HCT116 (cell line): ENCODE measurements around the gene CDK19. TPM values are rescaled to one million over a fixed set of nuclear protein-coding genes. Genes with fewer than 3 reads are reported as not detected.

ENCODE experiments used
- ATAC-seq: fragments of 200-7000 bp; cut with Tn5 transposase; 2 replicates; pipeline ENCODE4 v1.9.1; 2020; ENCODE audit warnings: mild to moderate bottlenecking, moderate library complexity
- BruUV-seq: library from RNA; stranded (reverse); fragments of 400-500 nt; replicated peaks from 2 replicates; lab custom pipeline; 2021; lab: Mats Ljungman, UMichigan
- CTCF ChIA-PET: fragments of 300-600 bp; sonication (Branson Sonifier 250); formaldehyde crosslinking; loops from one replicate; lab custom pipeline; 2021; ENCODE audit warnings: antibody characterized with exemption; lab: Charles Lee
- POLR2A ChIA-PET: fragments of 300-600, 350-600 bp; sonication (Branson Sonifier 250); formaldehyde crosslinking; loops from one replicate; lab custom pipeline; 2021; ENCODE audit warnings: antibody characterized with exemption; lab: Charles Lee
- RAD21 ChIA-PET, 2 experiments: fragments of 300-600 bp; sonication (Branson Sonifier 250); formaldehyde crosslinking; loops; one replicate each; lab custom pipeline; 2023; ENCODE audit warnings: low total read pairs in 2 of 2; ENCODE audit not compliant: uncharacterized antibody in 2 of 2, unreplicated experiment in 2 of 2, low non-redundant PET in 1 of 2; lab: Charles Lee
- DNase-seq: peaks from one replicate; pipeline ENCODE4 v3.0.0-alpha.2; 2010; ENCODE audit warnings: low read depth, low spot score
- H2AFZ ChIP-seq: fragments of 200-600 bp; shearing (Covaris generic), sonication (generic); 2 replicates; pipeline ENCODE4 v1.6.1; 2017; ENCODE audit warnings: low read depth, mixed run types, mixed read lengths, antibody characterized with exemption, low read length; ENCODE audit not compliant: poor library complexity, severe bottlenecking
- H3K27ac ChIP-seq: 2 replicates; pipeline ENCODE4 v1.5.1; 2012; ENCODE audit warnings: low read depth, low read length
- H3K27me3 ChIP-seq: fragments of 200-600 bp; sonication (generic); 2 replicates; pipeline ENCODE4 v1.6.1; 2016; ENCODE audit warnings: mixed run types, low read length, mixed read lengths; ENCODE audit not compliant: insufficient read depth
- H3K36me3 ChIP-seq, 2 experiments: fragments of 200-500 bp in 1 of 2; fragments of 200-600 bp in 1 of 2; sonication (Bioruptor generic) in 1 of 2; sonication (generic) in 1 of 2; 2 replicates each; pipeline versions ENCODE4 v1.5.1 to v1.6.1; 2014 to 2016; ENCODE audit warnings: low read length in 2 of 2, inconsistent platforms in 1 of 2, mixed read lengths in 1 of 2, mixed run types in 1 of 2; ENCODE audit not compliant: insufficient read depth in 2 of 2, control insufficient read depth in 1 of 2
- H3K4me1 ChIP-seq, 2 experiments: fragments of 200-600 bp in 1 of 2; sonication (generic) in 1 of 2; 2 replicates each; pipeline versions ENCODE4 v1.5.1 to v1.6.1; 2012 to 2017; ENCODE audit warnings: low read length in 2 of 2, inconsistent platforms in 1 of 2, mild to moderate bottlenecking in 1 of 2, mixed read lengths in 1 of 2, mixed run types in 1 of 2, moderate library complexity in 1 of 2; ENCODE audit not compliant: insufficient read depth in 2 of 2, control insufficient read depth in 1 of 2
- H3K4me2 ChIP-seq: fragments of 200-600 bp; sonication (generic); 2 replicates; pipeline ENCODE4 v1.6.1; 2017; ENCODE audit warnings: mixed run types, low read length, mixed read lengths
- H3K4me3 ChIP-seq, 2 experiments: fragments of 200-600 bp in 1 of 2; sonication (generic) in 1 of 2; replicated peaks in 1 of 2; 2 replicates each; pipeline ENCODE4 v1.5.1; 2011 to 2016; ENCODE audit warnings: low read length in 2 of 2, control low read depth in 1 of 2, low read depth in 1 of 2, mild to moderate bottlenecking in 1 of 2, mixed read lengths in 1 of 2, mixed run types in 1 of 2
- H3K79me2 ChIP-seq: fragments of 200-600 bp; sonication (generic); 2 replicates; pipeline ENCODE4 v1.6.1; 2017; ENCODE audit warnings: mild to moderate bottlenecking, mixed run types, low read length, moderate library complexity, mixed read lengths; ENCODE audit not compliant: insufficient read depth
- H3K9ac ChIP-seq: fragments of 200-600 bp; sonication (generic); 2 replicates; pipeline ENCODE4 v1.6.1; 2016; ENCODE audit warnings: low read length, mixed read lengths
- H3K9me2 ChIP-seq: fragments of 200-600 bp; sonication (generic), shearing (Covaris generic); 2 replicates; pipeline ENCODE4 v1.6.1; 2017; ENCODE audit warnings: mixed run types, mild to moderate bottlenecking, moderate library complexity; ENCODE audit not compliant: insufficient read depth
- H3K9me3 ChIP-seq, 2 experiments: fragments of 200-500 bp in 1 of 2; fragments of 200-600 bp in 1 of 2; sonication (Bioruptor generic) in 1 of 2; sonication (generic) in 1 of 2; 2 replicates each; pipeline ENCODE4 v1.6.1; 2014 to 2017; ENCODE audit warnings: low read length in 2 of 2, mixed read lengths in 2 of 2, inconsistent platforms in 1 of 2, low read depth in 1 of 2, mild to moderate bottlenecking in 1 of 2, mixed run types in 1 of 2, moderate library complexity in 1 of 2; ENCODE audit not compliant: control insufficient read depth in 1 of 2, insufficient read depth in 1 of 2
- H4K20me1 ChIP-seq: fragments of 200-600 bp; sonication (generic), shearing (Covaris generic); 2 replicates; pipeline ENCODE4 v1.6.1; 2017; ENCODE audit warnings: mixed run types, mild to moderate bottlenecking, moderate library complexity; ENCODE audit not compliant: insufficient read depth
- ATF3 ChIP-seq: IDR thresholded peaks from 2 replicates; pipeline ENCODE4 v1.6.1; 2012
- CBX3 ChIP-seq: IDR thresholded peaks from 2 replicates; pipeline ENCODE4 v1.6.1; 2012; ENCODE audit warnings: low read depth
- CTCF ChIP-seq, 3 experiments: fragments of 200-600 bp in 1 of 3; sonication (generic) in 1 of 3; IDR thresholded peaks in 2 of 3; conservative IDR thresholded peaks in 1 of 3; 2 replicates each; pipeline ENCODE4 v1.5.1; 2012 to 2017; ENCODE audit warnings: low read depth in 2 of 3, low read length in 2 of 3, antibody characterized with exemption in 1 of 3, borderline replicate concordance in 1 of 3, control low read depth in 1 of 3, mild to moderate bottlenecking in 1 of 3, mixed read lengths in 1 of 3, mixed run types in 1 of 3, moderate library complexity in 1 of 3; ENCODE audit not compliant: insufficient read depth in 1 of 3
- EZH2 ChIP-seq: fragments of 200-600 bp; sonication (generic); IDR thresholded peaks from 2 replicates; pipeline ENCODE4 v1.6.1; 2017; ENCODE audit warnings: antibody characterized with exemption, mixed run types
- EZH2phosphoT487 ChIP-seq: fragments of 200-600 bp; IDR thresholded peaks from 2 replicates; pipeline ENCODE4 v1.6.1; 2018; ENCODE audit warnings: antibody characterized with exemption, borderline replicate concordance
- FOSL1 ChIP-seq: IDR thresholded peaks from 2 replicates; pipeline ENCODE4 v1.6.1; 2012; ENCODE audit warnings: low read depth
- JUND ChIP-seq: IDR thresholded peaks from 2 replicates; pipeline ENCODE4 v1.6.1; 2012
- POLR2A ChIP-seq: IDR thresholded peaks from 2 replicates; pipeline ENCODE4 v1.7.0; 2011; ENCODE audit warnings: borderline replicate concordance; ENCODE audit not compliant: insufficient read depth, insufficient read length; ENCODE audit errors: extremely low read depth
- POLR2AphosphoS5 ChIP-seq: IDR thresholded peaks from 2 replicates; pipeline ENCODE4 v1.6.1; 2011; ENCODE audit warnings: mild to moderate bottlenecking, low read depth, low read length, moderate library complexity
- RAD21 ChIP-seq: IDR thresholded peaks from 2 replicates; pipeline ENCODE4 v1.6.1; 2012; ENCODE audit warnings: low read depth, mild to moderate bottlenecking
- SIN3A ChIP-seq: IDR thresholded peaks from 2 replicates; pipeline ENCODE4 v1.6.1; 2012; ENCODE audit warnings: low read depth
- SP1 ChIP-seq: IDR thresholded peaks from 2 replicates; pipeline ENCODE4 v1.6.1; 2012; ENCODE audit warnings: low read depth
- TCF7L2 ChIP-seq: IDR thresholded peaks from 2 replicates; pipeline ENCODE4 v1.7.0; 2011; ENCODE audit warnings: borderline replicate concordance, inconsistent platforms; ENCODE audit not compliant: insufficient read depth, insufficient read length; ENCODE audit errors: extremely low read depth
- YY1 ChIP-seq: IDR thresholded peaks from 2 replicates; pipeline ENCODE4 v1.6.1; 2011; ENCODE audit warnings: low read length, low read depth, moderate library complexity, mild to moderate bottlenecking; ENCODE audit not compliant: insufficient replicate concordance; ENCODE audit errors: extremely low read depth
- ZBTB33 ChIP-seq: IDR thresholded peaks from 2 replicates; pipeline ENCODE4 v1.6.1; 2011; ENCODE audit warnings: mild to moderate bottlenecking, low read length, moderate library complexity; ENCODE audit not compliant: insufficient replicate concordance; ENCODE audit errors: extremely low read depth
- ZNF274 ChIP-seq: fragments of 200-500 bp; sonication (Bioruptor generic); IDR thresholded peaks from 2 replicates; pipeline ENCODE4 v1.6.1; 2014; ENCODE audit warnings: mild to moderate bottlenecking, low read depth, low read length, inconsistent platforms
- intact Hi-C: fragments of 100-400 bp; cut with micrococcal nuclease; formaldehyde crosslinking; loops from 2 replicates; pipeline ENCODE4 v1.10.0; 2022
- total RNA-seq: library from RNA; stranded (reverse); gene quantifications from one replicate; pipeline ENCODE4 v1.2.1, GENCODE V29; 2021; ENCODE audit not compliant: unreplicated experiment

Gene CDK19
- total RNA-seq, 1 experiment from 2014 or later, result 20.0 TPM

DNA sequence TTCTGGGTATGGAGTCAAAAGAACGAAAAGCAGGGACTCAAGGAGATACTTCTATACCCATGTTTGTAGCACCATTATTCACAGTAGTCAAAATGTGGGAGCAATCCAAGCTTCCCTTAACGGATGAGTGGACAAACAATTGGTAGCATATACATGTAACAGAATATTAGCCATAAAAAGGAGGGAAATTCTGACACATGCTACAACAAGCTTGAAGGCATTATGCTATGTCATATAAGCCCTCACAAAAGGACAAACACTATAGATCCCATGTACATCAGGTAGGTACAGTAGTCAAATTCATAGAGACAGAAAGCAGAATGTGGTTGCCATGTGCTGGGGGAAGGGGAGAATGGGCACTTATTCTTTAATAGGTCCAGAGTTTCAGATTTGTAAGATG, 37.6 kb downstream of the CDK19 start:
- DNase-seq (no peak), ATAC-seq (no peak)
- no TSS peak for BruUV-seq
- CTCF ChIA-PET, result no interaction called here
- Histone ChIP-seq H3K9me3 (no peaks in the 10 kb centered on the region), H3K36me3 (no peaks in the 10 kb centered on the region), H3K4me2 (no peak overlapping the region), H3K4me3 (no peak overlapping the region), H3K27me3 (no peaks in the 10 kb centered on the region), H3K9me2 (no peaks in the 10 kb centered on the region), H3K4me1 (no peaks in the 10 kb centered on the region), H3K9ac (no peak overlapping the region), H4K20me1 (no peaks in the 10 kb centered on the region), H3K79me2 (no peaks in the 10 kb centered on the region), H2AFZ (no peak overlapping the region), H3K27ac (no peak overlapping the region)
- RAD21 ChIA-PET, result no interaction called here
- TF ChIP-seq EZH2phosphoT487, result no peak
- POLR2A ChIA-PET, result no interaction called here
- intact Hi-C loops, result no loop called here

DNA sequence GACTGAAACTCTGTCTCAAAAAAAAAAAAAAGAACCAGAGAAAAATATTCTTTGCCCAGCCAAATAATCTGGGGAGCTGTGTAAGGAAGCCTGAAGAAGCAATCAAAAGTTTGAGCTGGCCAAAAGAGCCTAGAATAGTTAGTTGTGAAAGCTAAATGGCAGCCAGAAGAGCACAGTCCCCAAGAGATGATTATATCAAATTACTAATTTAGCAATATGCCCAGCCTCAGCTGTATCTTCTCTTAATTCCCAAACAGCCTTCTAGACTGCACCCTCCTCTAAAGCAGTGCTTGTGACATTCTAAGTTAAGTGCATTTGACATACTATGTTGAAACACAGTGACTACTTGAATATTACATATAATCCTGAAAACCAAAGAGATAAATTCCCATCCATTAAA, 38.9 kb downstream of the CDK19 start:
- DNase-seq (no peak), ATAC-seq (no peak)
- ChIA-PET CTCF (no interaction called here), POLR2A (no interaction called here), RAD21 (no interaction called here)
- Histone ChIP-seq H3K27ac (no peak overlapping the region), H3K4me2 (no peak overlapping the region), H3K4me3 (no peak overlapping the region), H3K79me2 (no peaks in the 10 kb centered on the region), H3K9me3 (no peaks in the 10 kb centered on the region), H3K9ac (no peak overlapping the region), H3K4me1 (no peaks in the 10 kb centered on the region), H3K9me2 (no peaks in the 10 kb centered on the region), H4K20me1 (no peaks in the 10 kb centered on the region), H2AFZ (no peak overlapping the region), H3K27me3 (no peaks in the 10 kb centered on the region), H3K36me3 (no peaks in the 10 kb centered on the region)
- BruUV-seq, result no TSS peak
- intact Hi-C loops, result no loop called here
- TF ChIP-seq ZBTB33 (no peak), SP1 (no peak), YY1 (no peak), CBX3 (no peak), POLR2A (no peak), RAD21 (no peak), ATF3 (no peak), SIN3A (no peak), POLR2AphosphoS5 (no peak), EZH2 (no peak), EZH2phosphoT487 (no peak), TCF7L2 (no peak), CTCF (IDR thresholded peaks at IDR 0.05 in 2 of 3, conservative IDR thresholded peaks at IDR 0.05 in 1 of 3; ENCODE audit: borderline replicate concordance in 1 of 3, insufficient read depth in 1 of 3, low read depth in 2 of 3, low read length in 2 of 3) (no peak), ZNF274 (no peak), FOSL1 (no peak), JUND (no peak)
